Calu3 (cell line): ENCODE data around the gene CFAP69. TPM values are rescaled to one million over a fixed set of nuclear protein-coding genes. Genes with fewer than 3 reads are reported as not detected.

ENCODE experiments used
- BruUV-seq: library from RNA; stranded (reverse); fragments of 400-500 nt; replicated peaks from 2 replicates; lab custom pipeline; 2021; lab: Mats Ljungman, UMichigan
- CTCF ChIA-PET: fragments of 300-600 bp; sonication (Branson Sonifier 250); formaldehyde crosslinking; loops from one replicate; lab custom pipeline; 2022; ENCODE audit warnings: antibody characterized with exemption; lab: Charles Lee
- DNase-seq: peaks from one replicate; pipeline ENCODE4 v3.0.0; 2022
- H3K27ac Mint-ChIP-seq: one replicate; pipeline ENCODE4 v1.8.0; 2022; ENCODE audit warnings: mixed read lengths; ENCODE audit not compliant: unreplicated experiment
- H3K27me3 Mint-ChIP-seq: one replicate; pipeline ENCODE4 v1.8.0; 2022; ENCODE audit warnings: mixed read lengths; ENCODE audit not compliant: unreplicated experiment
- H3K36me3 Mint-ChIP-seq: one replicate; pipeline ENCODE4 v1.8.0; 2022; ENCODE audit warnings: mild to moderate bottlenecking, moderate library complexity, mixed read lengths; ENCODE audit not compliant: insufficient read depth, unreplicated experiment
- H3K4me1 Mint-ChIP-seq: one replicate; pipeline ENCODE4 v1.8.0; 2022; ENCODE audit warnings: mild to moderate bottlenecking, low read depth, mixed read lengths; ENCODE audit not compliant: unreplicated experiment
- H3K4me3 Mint-ChIP-seq: one replicate; pipeline ENCODE4 v1.8.0; 2022; ENCODE audit warnings: mild to moderate bottlenecking, low read depth, moderate library complexity, mixed read lengths; ENCODE audit not compliant: unreplicated experiment
- H3K9me3 Mint-ChIP-seq: one replicate; pipeline ENCODE4 v1.8.0; 2022; ENCODE audit warnings: low read depth, mixed read lengths; ENCODE audit not compliant: unreplicated experiment
- CTCF ChIP-seq: fragments of 200-600 bp; IDR thresholded peaks from one replicate; pipeline ENCODE4 v1.8.0; 2022; ENCODE audit warnings: antibody characterized with exemption; ENCODE audit not compliant: unreplicated experiment
- intact Hi-C: fragments of 100-400 bp; cut with micrococcal nuclease; formaldehyde crosslinking; loops from one replicate; pipeline ENCODE4 v1.10.0; 2022; ENCODE audit not compliant: unreplicated experiment
- total RNA-seq: library from RNA; stranded (reverse); gene quantifications from 2 replicates; pipeline ENCODE4 v1.2.3, GENCODE V29; 2022

CFAP69 gene
- total RNA-seq, 1 experiment from 2014 or later: 3.4 TPM

DNA sequence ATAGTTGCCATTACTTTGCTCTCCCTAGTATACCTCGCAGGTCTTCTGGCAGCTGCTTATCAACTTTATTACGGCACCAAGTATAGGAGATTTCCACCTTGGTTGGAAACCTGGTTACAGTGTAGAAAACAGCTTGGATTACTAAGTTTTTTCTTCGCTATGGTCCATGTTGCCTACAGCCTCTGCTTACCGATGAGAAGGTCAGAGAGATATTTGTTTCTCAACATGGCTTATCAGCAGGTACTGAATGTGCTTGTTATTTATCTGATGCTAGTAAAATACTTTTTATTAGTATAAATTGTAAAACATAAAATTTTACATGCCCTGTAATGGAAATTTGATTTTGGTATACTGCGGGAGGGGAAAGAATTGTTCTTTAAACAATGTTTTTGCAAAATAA, 17.7 kb upstream of the CFAP69 start:
- no peak for TF ChIP-seq CTCF
- Mint-ChIP-seq H3K27me3 (no peaks in the 10 kb centered on the region), H3K9me3 (no peaks in the 10 kb centered on the region), H3K4me3 (no peak overlapping the region), H3K4me1 (peaks cover 28% of the 10 kb centered on the region), H3K27ac (no peak overlapping the region), H3K36me3 (peaks cover 21% of the 10 kb centered on the region)
- no TSS peak for BruUV-seq
- intact Hi-C loops: no loop called here
- no peak for DNase-seq
- CTCF ChIA-PET: no interaction called here

DNA sequence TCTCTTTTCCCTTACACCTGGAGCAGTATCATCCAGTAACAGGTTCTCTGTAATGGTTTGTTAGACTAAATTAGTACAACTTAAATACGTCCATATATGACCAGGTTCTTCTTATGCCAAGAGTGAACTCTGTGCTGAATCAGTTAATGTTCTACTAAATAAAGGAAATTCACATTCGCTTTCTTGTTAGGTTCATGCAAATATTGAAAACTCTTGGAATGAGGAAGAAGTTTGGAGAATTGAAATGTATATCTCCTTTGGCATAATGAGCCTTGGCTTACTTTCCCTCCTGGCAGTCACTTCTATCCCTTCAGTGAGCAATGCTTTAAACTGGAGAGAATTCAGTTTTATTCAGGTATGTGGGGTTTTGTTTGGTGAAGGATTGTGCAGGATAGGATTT, 15.3 kb upstream of the CFAP69 start:
- H3K4me3 Mint-ChIP-seq: peak overlapping the region; percentile 66
- CTCF ChIA-PET: interaction anchor here (0.9 to 1.0 kb wide), 2 partner anchors 18 kb away, joined by 3 to 4 read pairs; partner anchors contain the start of gene STEAP2
- peak overlapping the region; percentile 96 for H3K27ac Mint-ChIP-seq
- BruUV-seq: no TSS peak
- peaks cover 26% of the 10 kb centered on the region for H3K4me1 Mint-ChIP-seq
- no peak for TF ChIP-seq CTCF
- no peaks in the 10 kb centered on the region for H3K9me3 Mint-ChIP-seq
- no peak for DNase-seq
- H3K36me3 Mint-ChIP-seq: peaks cover 35% of the 10 kb centered on the region
- intact Hi-C loops: loop anchor here (2.0 to 5.0 kb wide), 2 partner anchors 17 to 72 kb away; no protein-coding TSS in a partner anchor
- no peaks in the 10 kb centered on the region for H3K27me3 Mint-ChIP-seq

DNA sequence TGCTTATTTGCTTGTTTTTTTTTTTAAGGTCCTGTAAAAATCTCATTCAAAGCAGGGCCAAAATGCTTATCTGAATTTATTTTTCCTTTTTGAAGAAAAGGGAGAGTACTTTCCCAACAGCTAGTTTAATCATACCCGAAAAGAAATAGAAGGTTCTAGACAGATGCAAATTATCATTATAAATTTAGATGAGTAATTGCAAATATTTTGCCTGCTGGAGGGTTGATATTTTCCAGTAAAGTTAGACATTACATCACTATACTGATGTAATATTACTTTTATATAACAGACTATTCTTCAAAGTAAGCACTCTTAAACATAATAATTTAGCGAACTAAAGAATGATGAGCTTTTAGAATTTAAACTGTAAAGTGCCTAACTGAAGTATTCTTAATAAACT, 14.1 kb upstream of the CFAP69 start:
- BruUV-seq: no TSS peak
- Mint-ChIP-seq H3K9me3 (no peaks in the 10 kb centered on the region), H3K4me1 (peaks cover 26% of the 10 kb centered on the region), H3K27me3 (no peaks in the 10 kb centered on the region), H3K36me3 (peaks cover 38% of the 10 kb centered on the region), H3K27ac (no peak overlapping the region), H3K4me3 (no peak overlapping the region)
- intact Hi-C loops: loop anchor here (5.0 kb wide), 1 partner anchor 74 kb away; no protein-coding TSS in a partner anchor
- no peak for TF ChIP-seq CTCF
- DNase-seq: no peak
- CTCF ChIA-PET: interaction anchor here (0.7 kb wide), 1 partner anchor 1422 kb away, joined by 4 read pairs; no protein-coding TSS in a partner anchor

GRCh38 chr7:90231304-90231703, 13.7 kb upstream of the CFAP69 start:
- CTCF ChIA-PET: interaction anchor here (0.7 kb wide), 1 partner anchor 1422 kb away, joined by 4 read pairs; no protein-coding TSS in a partner anchor
- intact Hi-C loops: loop anchor here (5.0 kb wide), 1 partner anchor 74 kb away; no protein-coding TSS in a partner anchor
- Mint-ChIP-seq H3K9me3 (no peaks in the 10 kb centered on the region), H3K27me3 (no peaks in the 10 kb centered on the region), H3K36me3 (peaks cover 38% of the 10 kb centered on the region), H3K27ac (no peak overlapping the region), H3K4me1 (peaks cover 26% of the 10 kb centered on the region), H3K4me3 (peak overlapping the region; percentile 56)
- TF ChIP-seq CTCF: no peak
- no peak for DNase-seq
- BruUV-seq: no TSS peak
